H9 (cell line): ENCODE data around the gene LRMDA. TPM values are rescaled to one million over a fixed set of nuclear protein-coding genes. Genes with fewer than 3 reads are reported as not detected.

Experiments used
- DNase-seq: peaks from one replicate; pipeline ENCODE4 v3.0.0-alpha.2; 2017
- H2AFZ ChIP-seq: one replicate; pipeline ENCODE4 v1.6.1; 2013; ENCODE audit warnings: mild to moderate bottlenecking, low read length, control low read depth, moderate library complexity
- H2AK5ac ChIP-seq: 2 replicates; pipeline ENCODE4 v1.6.1; 2013; ENCODE audit warnings: low read length, control low read depth, mixed read lengths; ENCODE audit not compliant: insufficient read length
- H2BK120ac ChIP-seq: one replicate; pipeline ENCODE4 v1.6.1; 2013; ENCODE audit warnings: low read depth, mild to moderate bottlenecking, low read length, control low read depth, inconsistent platforms; ENCODE audit not compliant: poor library complexity, severe bottlenecking
- H2BK12ac ChIP-seq: 2 replicates; pipeline ENCODE4 v1.6.1; 2013; ENCODE audit warnings: low read length, control low read depth, mixed read lengths, low read depth; ENCODE audit not compliant: insufficient read length
- H2BK15ac ChIP-seq: 2 replicates; pipeline ENCODE4 v1.6.1; 2013; ENCODE audit warnings: low read depth, low read length, control low read depth
- H2BK20ac ChIP-seq: one replicate; pipeline ENCODE4 v1.6.1; 2013; ENCODE audit warnings: low read depth, mild to moderate bottlenecking, low read length, control low read depth, inconsistent platforms; ENCODE audit not compliant: poor library complexity, severe bottlenecking
- H2BK5ac ChIP-seq: 2 replicates; pipeline ENCODE4 v1.6.1; 2013; ENCODE audit warnings: low read length, control low read depth, mixed read lengths; ENCODE audit not compliant: insufficient read length
- H3K14ac ChIP-seq: 2 replicates; pipeline ENCODE4 v1.6.1; 2013; ENCODE audit warnings: low read length, control low read depth; ENCODE audit not compliant: insufficient read depth
- H3K18ac ChIP-seq: 2 replicates; pipeline ENCODE4 v1.6.1; 2013; ENCODE audit warnings: low read depth, mild to moderate bottlenecking, mixed read lengths, low read length, control low read depth; ENCODE audit not compliant: insufficient read length
- H3K23ac ChIP-seq: 2 replicates; pipeline ENCODE4 v1.6.1; 2013; ENCODE audit warnings: low read length, control low read depth, mixed read lengths, low read depth; ENCODE audit not compliant: insufficient read length
- H3K23me2 ChIP-seq: 2 replicates; pipeline ENCODE4 v1.6.1; 2013; ENCODE audit warnings: low read depth, mild to moderate bottlenecking, mixed read lengths, low read length, control low read depth; ENCODE audit not compliant: insufficient read length, poor library complexity, severe bottlenecking
- H3K27ac ChIP-seq: 2 replicates; pipeline ENCODE4 v1.5.1; 2013; ENCODE audit warnings: low read length, control low read depth, mixed read lengths, low read depth; ENCODE audit not compliant: insufficient read length
- H3K27me3 ChIP-seq: 2 replicates; pipeline ENCODE4 v1.6.1; 2013; ENCODE audit warnings: low read length, control low read depth, inconsistent platforms; ENCODE audit not compliant: insufficient read depth
- H3K4ac ChIP-seq: 2 replicates; pipeline ENCODE4 v1.6.1; 2013; ENCODE audit warnings: low read depth, mild to moderate bottlenecking, control low read depth, inconsistent platforms, low read length, moderate library complexity
- H3K4me1 ChIP-seq: 2 replicates; pipeline ENCODE4 v1.6.1; 2013; ENCODE audit warnings: low read length, control low read depth, inconsistent platforms; ENCODE audit not compliant: insufficient read depth
- H3K4me2 ChIP-seq: 2 replicates; pipeline ENCODE4 v1.6.1; 2013; ENCODE audit warnings: low read length, control low read depth, mixed read lengths; ENCODE audit not compliant: insufficient read length, insufficient read depth
- H3K56ac ChIP-seq: 2 replicates; pipeline ENCODE4 v1.6.1; 2013; ENCODE audit warnings: low read depth, mild to moderate bottlenecking, mixed read lengths, low read length, control low read depth; ENCODE audit not compliant: insufficient read length
- H3K79me1 ChIP-seq: 2 replicates; pipeline ENCODE4 v1.6.1; 2013; ENCODE audit warnings: low read depth, mild to moderate bottlenecking, moderate library complexity, low read length, control low read depth, inconsistent platforms; ENCODE audit not compliant: insufficient read depth, poor library complexity, severe bottlenecking
- H3K79me2 ChIP-seq: 2 replicates; pipeline ENCODE4 v1.6.1; 2013; ENCODE audit warnings: low read length, control low read depth, inconsistent platforms; ENCODE audit not compliant: insufficient read depth
- H3K9ac ChIP-seq: 2 replicates; pipeline ENCODE4 v1.6.1; 2013; ENCODE audit warnings: low read length, control low read depth, mixed read lengths; ENCODE audit not compliant: insufficient read length; ENCODE audit errors: extremely low read depth
- H3K9me3 ChIP-seq: one replicate; pipeline ENCODE4 v1.6.1; 2013; ENCODE audit warnings: low read depth, low read length, inconsistent platforms; ENCODE audit not compliant: control insufficient read depth
- H3T11ph ChIP-seq: one replicate; pipeline ENCODE4 v1.6.1; 2013; ENCODE audit warnings: mild to moderate bottlenecking, low read length, control low read depth, inconsistent platforms
- H4K20me1 ChIP-seq: one replicate; pipeline ENCODE4 v1.6.1; 2013; ENCODE audit not compliant: control insufficient read depth, insufficient read length, insufficient read depth
- H4K5ac ChIP-seq: 2 replicates; pipeline ENCODE4 v1.6.1; 2013; ENCODE audit warnings: low read depth, mild to moderate bottlenecking, mixed read lengths, low read length, control low read depth; ENCODE audit not compliant: insufficient read length
- H4K8ac ChIP-seq: replicated peaks from 2 replicates; pipeline ENCODE4 v1.6.1; 2013; ENCODE audit warnings: low read length, control low read depth, mixed read lengths, low read depth; ENCODE audit not compliant: insufficient read length
- H4K91ac ChIP-seq: 2 replicates; pipeline ENCODE4 v1.6.1; 2013; ENCODE audit warnings: low read depth, mild to moderate bottlenecking, moderate library complexity, mixed read lengths, low read length, control low read depth; ENCODE audit not compliant: insufficient read length
- H3K27ac Mint-ChIP-seq, 3 experiments: 2 replicates in 2 of 3; 3 replicates in 1 of 3; pipeline ENCODE4 v1.8.0; 2020 to 2021; ENCODE audit warnings: mixed read lengths in 3 of 3, mild to moderate bottlenecking in 1 of 3, moderate library complexity in 1 of 3
- H3K27me3 Mint-ChIP-seq: 2 replicates; pipeline ENCODE4 v1.8.0; 2021; ENCODE audit warnings: low read depth, mild to moderate bottlenecking, moderate library complexity, mixed read lengths
- H3K36me3 Mint-ChIP-seq, 3 experiments: 2 replicates in 2 of 3; 3 replicates in 1 of 3; pipeline ENCODE4 v1.8.0; 2020 to 2021; ENCODE audit warnings: low read depth in 3 of 3, mixed read lengths in 3 of 3; ENCODE audit not compliant: insufficient read depth in 1 of 3
- H3K4me1 Mint-ChIP-seq, 2 experiments: 2 replicates each; pipeline ENCODE4 v1.8.0; 2020; ENCODE audit warnings: mixed read lengths in 2 of 2
- H3K4me3 Mint-ChIP-seq, 2 experiments: 2 replicates in 1 of 2; 3 replicates in 1 of 2; pipeline ENCODE4 v1.8.0; 2020 to 2021; ENCODE audit warnings: mild to moderate bottlenecking in 2 of 2, mixed read lengths in 2 of 2, moderate library complexity in 1 of 2
- H3K9me3 Mint-ChIP-seq, 2 experiments: 2 replicates in 1 of 2; 3 replicates in 1 of 2; pipeline ENCODE4 v1.8.0; 2020; ENCODE audit warnings: mild to moderate bottlenecking in 2 of 2, mixed read lengths in 2 of 2, moderate library complexity in 1 of 2
- WGBS: extraction: QIAGEN DNeasy Blood & Tissue Kit; methylation state at CpG from one replicate; pipeline ENCODE4 v1.1.7; 2013; ENCODE audit warnings: missing lambda C conversion rate, low lambda C conversion rate, mixed read lengths; ENCODE audit not compliant: insufficient read length; ENCODE audit errors: extremely low coverage; 5-methylcytosine and 5-hydroxymethylcytosine counted together
- total RNA-seq: library from RNA; stranded (reverse); gene quantifications from 2 replicates; pipeline ENCODE4 v1.2.1, GENCODE V29; 2021
- TF ChIP-seq, protein P1 (sequence below): fragments of 200-600 bp; sonication (generic); conservative IDR thresholded peaks from 3 replicates; pipeline ENCODE4 v1.8.0; 2021; ENCODE audit warnings: antibody characterized with exemption, mild to moderate bottlenecking

LRMDA gene
- total RNA-seq, 1 experiment from 2014 or later: 1.8 TPM

DNA sequence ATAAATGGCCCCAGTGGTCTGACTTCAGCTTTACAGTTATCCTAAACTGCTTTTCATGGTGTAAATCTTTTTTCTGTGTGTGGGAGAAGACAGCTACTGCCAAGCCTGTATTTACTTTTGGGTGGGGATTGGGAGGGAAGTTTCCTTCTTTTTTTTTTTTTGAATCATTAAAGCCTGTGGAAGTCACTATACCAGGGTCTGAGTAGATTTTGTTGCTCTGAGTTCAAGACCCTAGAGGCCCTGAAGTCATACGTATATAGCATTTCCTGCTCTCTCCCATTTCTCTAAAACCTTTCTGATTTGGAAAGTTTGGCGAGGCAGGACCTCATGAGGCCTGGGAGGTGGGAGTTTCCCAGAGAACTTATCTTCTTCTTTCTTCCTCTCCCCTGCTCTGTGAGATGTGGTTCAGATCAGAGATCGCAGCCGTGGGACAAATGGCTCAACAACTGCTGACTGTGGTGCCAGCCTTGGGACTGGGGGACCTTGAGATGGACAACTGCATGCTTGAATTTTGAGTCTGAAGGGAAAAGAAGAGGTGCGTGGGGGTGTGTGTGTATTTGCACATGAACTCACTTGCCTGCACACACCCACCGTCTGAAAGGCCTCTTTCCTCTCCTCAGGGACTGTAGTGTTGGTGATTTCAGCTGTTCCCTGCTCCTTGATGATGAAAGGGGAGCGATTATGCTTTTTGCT is 18.1 kb downstream of the LRMDA start:
- Histone ChIP-seq H2BK120ac (no peak overlapping the region), H2BK12ac (no peak overlapping the region), H3K9ac (no peak overlapping the region), H3K4ac (no peak overlapping the region), H3K9me3 (no peaks in the 10 kb centered on the region), H3K23me2 (no peaks in the 10 kb centered on the region), H3K23ac (no peak overlapping the region), H2BK5ac (no peak overlapping the region), H3K18ac (no peak overlapping the region), H2BK20ac (no peak overlapping the region), H4K8ac (no peak overlapping the region), H3K56ac (no peak overlapping the region), H3K14ac (no peak overlapping the region), H3K79me2 (no peaks in the 10 kb centered on the region), H4K5ac (no peak overlapping the region), H3K79me1 (no peaks in the 10 kb centered on the region), H4K20me1 (no peaks in the 10 kb centered on the region), H2BK15ac (no peak overlapping the region), H2AK5ac (no peak overlapping the region), H2AFZ (no peak overlapping the region), H3K27ac (no peak overlapping the region), H3T11ph (no peak overlapping the region), H3K27me3 (peaks cover 6% of the 10 kb centered on the region; the same call in 1 of the 2 replicates), H4K91ac (no peak overlapping the region), H3K4me1 (peaks cover 18% of the 10 kb centered on the region; the same call in 1 of the 2 replicates), H3K4me2 (no peak overlapping the region)
- Mint-ChIP-seq H3K4me3 (no peak overlapping the region; a peak in 1 of 5 replicates), H3K9me3 (peaks cover 10 to 11% of the 10 kb centered on the region in 2 experiments), H3K27me3 (peaks cover 85% of the 10 kb centered on the region), H3K36me3 (peaks cover 0 to 10% (median 0%) of the 10 kb centered on the region in 3 experiments; a peak in 3 of 7 replicates), H3K4me1 (peaks cover 28 to 37% of the 10 kb centered on the region in 2 experiments), H3K27ac (no peak overlapping the region; a peak in 1 of 7 replicates)
- DNase-seq: no peak
- TF ChIP-seq, protein P1, sequence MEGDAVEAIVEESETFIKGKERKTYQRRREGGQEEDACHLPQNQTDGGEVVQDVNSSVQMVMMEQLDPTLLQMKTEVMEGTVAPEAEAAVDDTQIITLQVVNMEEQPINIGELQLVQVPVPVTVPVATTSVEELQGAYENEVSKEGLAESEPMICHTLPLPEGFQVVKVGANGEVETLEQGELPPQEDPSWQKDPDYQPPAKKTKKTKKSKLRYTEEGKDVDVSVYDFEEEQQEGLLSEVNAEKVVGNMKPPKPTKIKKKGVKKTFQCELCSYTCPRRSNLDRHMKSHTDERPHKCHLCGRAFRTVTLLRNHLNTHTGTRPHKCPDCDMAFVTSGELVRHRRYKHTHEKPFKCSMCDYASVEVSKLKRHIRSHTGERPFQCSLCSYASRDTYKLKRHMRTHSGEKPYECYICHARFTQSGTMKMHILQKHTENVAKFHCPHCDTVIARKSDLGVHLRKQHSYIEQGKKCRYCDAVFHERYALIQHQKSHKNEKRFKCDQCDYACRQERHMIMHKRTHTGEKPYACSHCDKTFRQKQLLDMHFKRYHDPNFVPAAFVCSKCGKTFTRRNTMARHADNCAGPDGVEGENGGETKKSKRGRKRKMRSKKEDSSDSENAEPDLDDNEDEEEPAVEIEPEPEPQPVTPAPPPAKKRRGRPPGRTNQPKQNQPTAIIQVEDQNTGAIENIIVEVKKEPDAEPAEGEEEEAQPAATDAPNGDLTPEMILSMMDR: no peak
- no CpG with 5 or more reads among the region's 7 CpGs for WGBS
